Brain microvascular endothelial cell (primary cell): ENCODE data around the gene TP73.

Experiments
- DNase-seq: peaks from one replicate; pipeline ENCODE4 v3.0.0-alpha.2; 2020
- H3K27ac ChIP-seq: fragments of 250-450 bp; sonication (Bioruptor Pico); 2 replicates; pipeline ENCODE4 v1.5.1; 2020; ENCODE audit warnings: mild to moderate bottlenecking, moderate library complexity
- H3K27me3 ChIP-seq: fragments of 250-450 bp; sonication (Bioruptor Pico); replicated peaks from 2 replicates; pipeline ENCODE4 v1.5.1; 2020; ENCODE audit warnings: mild to moderate bottlenecking
- H3K36me3 ChIP-seq: fragments of 250-450 bp; sonication (Bioruptor Pico); replicated peaks from 2 replicates; pipeline ENCODE4 v1.5.1; 2020; ENCODE audit warnings: mild to moderate bottlenecking
- H3K4me3 ChIP-seq: 2 replicates; pipeline ENCODE4 v1.5.1; 2011; ENCODE audit warnings: low read depth, mild to moderate bottlenecking, control low read depth, low read length, moderate library complexity
- in situ Hi-C: cut with HindIII; loops from 2 replicates; pipeline ENCODE4 v1.10.0; 2017; ENCODE audit warnings: low sequenced_read_pairs, low pct_ligation_motif_present
- TF ChIP-seq, protein P1 (sequence below): IDR thresholded peaks from 2 replicates; pipeline ENCODE4 v1.5.1; 2011; ENCODE audit warnings: low read depth, mild to moderate bottlenecking, moderate library complexity, low read length, control low read depth, inconsistent platforms; ENCODE audit errors: missing control alignments

Gene TP73

DNA sequence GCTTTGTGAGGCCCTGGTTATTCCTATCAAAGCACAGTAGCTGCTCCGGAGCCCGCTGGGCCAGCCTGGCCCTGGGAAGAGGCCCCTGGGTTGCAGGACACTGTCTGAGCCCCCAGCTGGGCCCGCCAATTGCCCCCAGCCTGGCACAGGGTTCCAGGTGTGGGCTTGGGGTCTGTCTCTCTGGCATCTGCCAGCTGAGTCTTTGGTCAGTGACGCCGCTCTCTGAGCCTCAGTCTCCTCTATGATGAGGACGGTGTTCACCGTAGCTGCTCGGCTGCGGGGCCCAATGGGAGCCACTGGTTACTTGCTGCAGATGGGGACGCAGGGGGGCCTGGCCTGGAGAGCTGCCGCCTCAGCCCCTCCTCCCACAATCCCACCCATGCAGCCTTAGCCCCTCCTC is 41.0 kb downstream of the TP73 start:
- peaks cover 18% of the 10 kb centered on the region for H3K27me3 ChIP-seq
- no peak overlapping the region for H3K4me3 ChIP-seq
- in situ Hi-C loops: no loop called here
- TF ChIP-seq, protein P1, sequence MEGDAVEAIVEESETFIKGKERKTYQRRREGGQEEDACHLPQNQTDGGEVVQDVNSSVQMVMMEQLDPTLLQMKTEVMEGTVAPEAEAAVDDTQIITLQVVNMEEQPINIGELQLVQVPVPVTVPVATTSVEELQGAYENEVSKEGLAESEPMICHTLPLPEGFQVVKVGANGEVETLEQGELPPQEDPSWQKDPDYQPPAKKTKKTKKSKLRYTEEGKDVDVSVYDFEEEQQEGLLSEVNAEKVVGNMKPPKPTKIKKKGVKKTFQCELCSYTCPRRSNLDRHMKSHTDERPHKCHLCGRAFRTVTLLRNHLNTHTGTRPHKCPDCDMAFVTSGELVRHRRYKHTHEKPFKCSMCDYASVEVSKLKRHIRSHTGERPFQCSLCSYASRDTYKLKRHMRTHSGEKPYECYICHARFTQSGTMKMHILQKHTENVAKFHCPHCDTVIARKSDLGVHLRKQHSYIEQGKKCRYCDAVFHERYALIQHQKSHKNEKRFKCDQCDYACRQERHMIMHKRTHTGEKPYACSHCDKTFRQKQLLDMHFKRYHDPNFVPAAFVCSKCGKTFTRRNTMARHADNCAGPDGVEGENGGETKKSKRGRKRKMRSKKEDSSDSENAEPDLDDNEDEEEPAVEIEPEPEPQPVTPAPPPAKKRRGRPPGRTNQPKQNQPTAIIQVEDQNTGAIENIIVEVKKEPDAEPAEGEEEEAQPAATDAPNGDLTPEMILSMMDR: no peak
- H3K36me3 ChIP-seq: no peaks in the 10 kb centered on the region
- no peak for DNase-seq
- no peak overlapping the region for H3K27ac ChIP-seq

DNA sequence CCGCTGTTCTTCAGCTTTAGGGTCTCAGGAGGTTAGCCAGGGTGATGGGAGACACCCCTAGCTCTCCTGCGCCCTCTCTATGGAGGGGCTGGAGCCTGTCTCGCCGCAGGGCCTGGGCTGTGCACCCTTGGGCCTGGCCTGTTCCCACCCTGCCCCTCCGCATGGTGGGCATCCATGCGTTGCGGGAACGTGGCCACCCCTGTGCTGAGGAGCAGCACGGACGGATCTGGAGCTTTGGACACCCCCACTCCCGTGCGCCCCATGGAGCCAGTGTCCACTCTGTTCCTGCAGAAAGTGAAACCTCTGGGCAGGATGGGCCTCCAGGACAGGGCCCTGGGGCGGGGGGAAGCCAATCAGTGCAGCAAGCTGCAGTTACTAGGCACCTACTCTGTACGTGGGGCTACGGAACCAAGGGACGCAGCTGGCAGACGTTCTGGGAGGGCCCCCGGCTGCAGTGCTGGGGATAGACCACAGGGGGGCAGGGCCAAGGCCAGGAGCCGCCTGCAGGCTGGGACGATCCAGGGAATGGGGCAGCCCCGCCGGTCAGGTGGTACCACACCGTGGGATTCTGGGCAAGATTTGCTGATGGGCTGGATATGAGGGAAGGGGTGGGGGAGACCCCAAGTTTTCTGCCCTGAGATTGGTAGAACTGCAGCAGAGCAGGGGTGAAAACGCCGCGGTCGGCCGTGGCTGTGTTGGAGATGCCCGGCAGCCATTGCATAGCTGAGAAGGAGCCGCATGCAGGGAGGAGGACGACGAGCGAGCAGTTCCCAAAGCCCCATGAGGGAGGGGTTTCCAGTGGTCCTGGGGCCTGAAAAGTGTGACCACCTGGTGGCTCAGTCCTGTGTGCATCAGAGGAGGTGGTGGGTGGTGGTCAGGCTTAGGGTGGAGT is 43.3 kb downstream of the TP73 start:
- peak; percentile 23 for DNase-seq
- Histone ChIP-seq H3K36me3 (no peaks in the 10 kb centered on the region), H3K27me3 (peaks cover 27% of the 10 kb centered on the region), H3K27ac (no peak overlapping the region), H3K4me3 (no peak overlapping the region)
- in situ Hi-C loops: no loop called here
- TF ChIP-seq, protein P1: peak; percentile 89

DNA sequence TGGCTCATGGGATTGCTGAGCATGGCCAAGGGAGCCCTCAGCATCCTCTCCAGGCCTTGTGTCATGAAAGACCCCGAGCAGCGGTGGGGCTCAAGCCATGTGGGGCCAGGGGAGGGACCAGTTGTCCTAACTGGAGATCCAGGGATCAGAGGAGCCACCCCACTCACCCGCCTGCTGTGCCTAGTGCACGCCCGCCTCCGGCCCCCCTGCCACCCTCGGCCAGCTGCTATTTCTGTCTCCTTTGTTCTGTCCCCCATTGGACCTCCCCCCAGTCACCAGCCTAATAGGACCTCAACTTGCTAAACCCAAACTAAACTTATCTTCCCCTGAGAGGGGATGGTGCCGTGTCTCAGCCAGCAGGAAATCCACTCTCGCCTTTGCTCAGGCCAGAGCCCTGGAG is 44.4 kb downstream of the TP73 start:
- TF ChIP-seq, protein P1: no peak
- no peak for DNase-seq
- Histone ChIP-seq H3K36me3 (no peaks in the 10 kb centered on the region), H3K27me3 (peaks cover 27% of the 10 kb centered on the region), H3K4me3 (no peak overlapping the region), H3K27ac (no peak overlapping the region)
- in situ Hi-C loops: no loop called here

DNA sequence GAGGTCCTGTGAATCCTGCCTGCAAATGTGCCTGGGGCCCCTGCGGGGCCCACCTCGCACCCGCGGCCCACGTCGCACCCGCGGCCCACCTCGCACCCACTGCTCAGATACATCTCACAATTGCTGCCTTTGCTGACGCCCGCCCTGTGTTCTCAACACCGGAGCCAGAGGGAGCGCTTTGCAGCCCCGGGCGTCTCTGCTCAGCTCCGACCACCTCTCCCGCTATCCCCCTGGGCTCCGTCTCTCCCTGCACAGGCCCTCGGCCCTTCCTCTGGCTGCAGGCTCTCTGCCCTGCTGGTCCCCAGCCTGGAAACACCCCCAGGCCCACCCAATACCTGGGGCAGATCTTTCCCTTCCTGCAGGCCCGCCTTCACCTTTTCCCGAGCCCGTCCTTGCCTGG is 44.8 kb downstream of the TP73 start:
- no peak for DNase-seq
- Histone ChIP-seq H3K27me3 (peaks cover 27% of the 10 kb centered on the region), H3K4me3 (no peak overlapping the region), H3K36me3 (no peaks in the 10 kb centered on the region), H3K27ac (no peak overlapping the region)
- TF ChIP-seq, protein P1: no peak
- in situ Hi-C loops: no loop called here

DNA sequence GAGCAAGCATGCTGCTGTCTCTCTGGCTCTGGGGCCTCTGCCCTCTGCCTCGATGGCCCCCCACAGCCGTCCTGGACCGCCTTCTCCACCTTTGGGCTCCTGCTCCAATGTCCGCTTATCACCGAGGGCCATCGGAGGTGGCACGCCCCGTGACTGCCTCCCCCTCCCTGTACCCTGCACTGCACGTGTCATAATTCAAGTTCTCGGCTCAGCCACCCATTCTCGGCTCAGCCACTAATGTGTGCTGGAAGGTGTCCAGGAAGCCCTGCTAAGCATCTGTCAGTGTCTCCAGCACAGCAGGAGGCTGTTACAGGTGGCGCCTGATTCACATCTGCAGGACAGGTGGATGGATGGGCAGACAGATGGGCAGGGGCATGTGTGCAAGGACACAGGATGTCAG is 45.5 kb downstream of the TP73 start:
- TF ChIP-seq, protein P1: no peak
- no peak overlapping the region for H3K27ac ChIP-seq
- H3K27me3 ChIP-seq: peaks cover 30% of the 10 kb centered on the region
- H3K4me3 ChIP-seq: no peak overlapping the region
- in situ Hi-C loops: no loop called here
- no peaks in the 10 kb centered on the region for H3K36me3 ChIP-seq
- DNase-seq: no peak
